HG03460 (cell line): ENCODE measurements around the gene ORC6.
A peak's percentile ranks its signal among the peaks of the same experiment; 100 is the strongest.

Experiments used
- ATAC-seq: cut with Tn5 transposase; IDR thresholded peaks from one replicate; pipeline ENCODE4 v1.9.1; 2021; ENCODE audit not compliant: unreplicated experiment

ORC6 gene

GRCh38 chr16:46730801-46731690 lies 41.6 kb downstream of the ORC6 start:
- ATAC-seq = no peak

GRCh38 chr16:46731691-46732555 lies 42.5 kb downstream of the ORC6 start:
- no peak for ATAC-seq

- no peak for ATAC-seq
Measured at GRCh38 chr16:46732561-46732960, 43.1 kb downstream of the ORC6 start.

- no peak for ATAC-seq
Measured at GRCh38 chr16:46733319-46733830, 43.9 kb downstream of the ORC6 start.

- no peak for ATAC-seq
Measured at GRCh38 chr16:46736695-46737094, 47.2 kb downstream of the ORC6 start.

GRCh38 chr16:46737621-46738214 lies 48.3 kb downstream of the ORC6 start:
- ATAC-seq = no peak

GRCh38 chr16:46739934-46740333 lies 50.5 kb downstream of the ORC6 start:
- no peak for ATAC-seq

GRCh38 chr16:46743232-46743719 lies 53.8 kb downstream of the ORC6 start:
- ATAC-seq = peak; percentile 53

- ATAC-seq = no peak
Measured at GRCh38 chr16:46745617-46746016, 56.2 kb downstream of the ORC6 start.

- no peak for ATAC-seq
Measured at GRCh38 chr16:46746821-46747776, 57.6 kb downstream of the ORC6 start.
